HG03571 (cell line): ENCODE measurements around the gene XPNPEP3.
"Not testable (repeated sequence)": the region's sequence is repeated elsewhere in the genome, so short reads cannot be mapped to it uniquely, and the experiment has no call there.

Experiments
- ATAC-seq: cut with Tn5 transposase; IDR thresholded peaks from one replicate; pipeline ENCODE4 v1.9.1; 2021; ENCODE audit not compliant: unreplicated experiment

The XPNPEP3 gene

GRCh38 chr22:40855979-40856512, 902 bp upstream of the XPNPEP3 start:
- peak; percentile 21 for ATAC-seq

DNA sequence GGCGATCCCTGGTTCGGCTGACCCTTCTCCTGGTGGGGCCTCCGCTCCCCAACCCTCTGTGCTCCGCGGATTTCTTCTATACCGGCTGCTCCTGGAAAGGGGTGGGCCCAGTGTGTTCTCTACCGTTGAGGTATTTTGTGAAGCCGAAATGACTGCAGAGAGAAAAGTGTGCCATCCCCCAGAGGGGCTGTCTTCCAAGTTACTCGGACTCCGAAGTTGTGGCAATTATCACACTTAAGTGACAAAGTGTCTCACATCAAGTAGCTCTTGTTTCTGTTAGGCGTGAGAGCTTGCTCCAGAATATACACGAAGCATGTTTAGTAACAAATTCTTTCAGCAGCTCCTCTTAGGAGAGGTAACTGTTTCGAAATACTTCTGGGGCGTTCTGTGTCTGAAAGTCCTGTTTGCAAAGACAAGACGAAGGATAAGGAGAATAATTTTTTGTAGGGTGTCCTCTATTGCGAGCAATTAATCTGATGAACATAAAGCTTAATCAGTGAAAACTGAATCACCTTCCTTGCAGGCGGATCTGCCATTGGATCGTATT, 434 bp downstream of the XPNPEP3 start:
- ATAC-seq: no peak

DNA sequence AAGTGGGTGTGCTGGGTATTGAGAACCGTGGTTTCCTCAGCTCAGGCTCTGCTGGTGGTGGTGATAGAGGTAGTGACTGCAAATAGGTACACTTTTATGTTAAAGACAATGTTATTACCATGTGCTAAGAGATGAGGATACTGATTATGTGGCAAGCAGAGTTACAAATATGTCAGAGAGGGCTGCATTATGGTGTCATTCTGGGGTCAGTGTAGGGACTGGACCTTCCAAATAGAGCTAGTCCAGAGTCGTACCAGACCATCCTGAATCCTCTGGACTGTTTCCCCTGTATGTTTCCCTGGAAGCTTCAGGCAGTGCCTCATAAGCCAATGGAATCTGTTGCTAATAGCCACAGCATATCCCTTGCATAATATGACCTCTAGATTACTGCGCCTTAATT, 5.1 kb downstream of the XPNPEP3 start, which contains the start of gene DNAJB7:
TSS of gene DNAJB7 (minus strand) at position 101 of the 400 bp plus-strand sequence. CDS start 119 bp downstream, outside the sequence.
- ATAC-seq: no peak

DNA sequence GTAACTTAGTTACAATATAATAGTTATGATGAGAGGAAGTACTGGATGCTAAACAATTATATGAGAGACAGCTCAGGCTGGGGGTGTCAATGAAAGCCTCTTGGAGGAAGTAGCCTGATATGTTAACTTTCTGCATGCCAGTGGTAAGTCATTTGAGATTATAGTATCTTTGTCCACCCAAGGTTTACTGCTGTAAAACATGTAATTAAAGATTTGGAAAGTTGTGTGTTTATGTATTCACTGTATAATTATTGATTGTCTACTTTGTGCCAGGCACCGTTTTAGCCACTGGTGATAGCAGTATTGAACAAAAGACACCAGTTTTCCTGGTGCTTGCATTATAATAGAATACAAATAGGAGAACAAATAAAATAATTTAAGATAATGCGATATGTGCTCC, 5.6 kb downstream of the XPNPEP3 start:
- ATAC-seq: no peak

- ATAC-seq: no peak
Measured at GRCh38 chr22:40867109-40867508, 10.2 kb downstream of the XPNPEP3 start.

DNA sequence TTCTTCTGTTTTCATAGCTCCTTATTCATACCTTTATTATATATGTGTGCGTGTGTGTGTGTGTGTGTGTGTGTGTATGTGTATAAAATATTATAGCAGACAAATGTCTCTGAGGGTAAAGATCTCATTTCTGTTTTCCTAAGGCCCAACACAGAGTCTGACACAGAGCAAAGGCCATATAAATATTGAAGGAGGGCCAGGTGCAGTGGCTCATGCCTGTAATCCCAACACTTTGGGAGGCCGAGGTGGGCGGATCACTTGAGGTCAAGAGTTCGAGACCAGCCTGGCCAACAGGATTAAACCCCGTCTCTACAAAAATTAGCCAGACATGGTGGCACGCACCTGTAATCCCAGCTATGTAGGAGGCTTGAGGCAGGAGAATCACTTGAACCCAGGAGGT, 11.4 kb downstream of the XPNPEP3 start:
- not testable (repeated sequence) for ATAC-seq

DNA sequence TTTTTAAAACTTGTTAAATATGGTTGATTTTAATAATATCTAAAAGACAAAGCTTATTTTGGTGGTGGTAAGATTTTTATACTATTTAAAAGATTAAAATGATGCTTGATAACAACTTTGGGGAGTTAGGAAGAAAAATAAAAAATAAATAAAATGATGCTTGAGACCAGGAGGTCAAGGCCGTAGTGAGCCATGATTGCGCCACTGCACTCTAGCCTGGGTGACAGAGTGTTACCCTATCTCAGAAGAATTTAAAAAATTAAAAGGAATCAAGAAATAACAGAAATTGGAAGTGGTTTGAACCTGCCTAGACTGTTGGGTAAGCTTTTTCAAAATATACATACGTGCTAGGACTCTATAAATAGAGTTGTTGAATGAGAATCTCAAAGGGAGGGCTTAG, 17.1 kb downstream of the XPNPEP3 start:
- ATAC-seq: no peak

GRCh38 chr22:40875111-40875510, 18.2 kb downstream of the XPNPEP3 start:
- ATAC-seq: no peak

DNA sequence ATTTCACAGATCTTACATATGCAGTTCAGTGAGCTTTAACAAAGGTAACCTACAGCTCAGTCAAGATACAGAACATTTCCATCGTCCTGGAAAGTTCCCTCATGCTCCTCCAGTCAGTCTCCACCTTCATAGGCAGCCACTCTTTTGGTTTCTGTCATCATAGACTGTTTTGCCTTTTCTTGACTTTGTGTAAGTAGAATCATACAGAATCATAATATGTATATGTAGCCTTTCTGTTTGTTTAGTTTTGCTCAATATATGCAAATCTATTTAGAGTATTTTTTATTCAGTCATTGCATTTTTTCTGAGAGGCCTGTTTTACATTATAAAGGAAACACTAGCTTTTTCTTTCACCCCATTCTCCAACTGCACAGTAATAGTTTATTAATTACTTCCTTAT, 20.0 kb downstream of the XPNPEP3 start:
- ATAC-seq: no peak

DNA sequence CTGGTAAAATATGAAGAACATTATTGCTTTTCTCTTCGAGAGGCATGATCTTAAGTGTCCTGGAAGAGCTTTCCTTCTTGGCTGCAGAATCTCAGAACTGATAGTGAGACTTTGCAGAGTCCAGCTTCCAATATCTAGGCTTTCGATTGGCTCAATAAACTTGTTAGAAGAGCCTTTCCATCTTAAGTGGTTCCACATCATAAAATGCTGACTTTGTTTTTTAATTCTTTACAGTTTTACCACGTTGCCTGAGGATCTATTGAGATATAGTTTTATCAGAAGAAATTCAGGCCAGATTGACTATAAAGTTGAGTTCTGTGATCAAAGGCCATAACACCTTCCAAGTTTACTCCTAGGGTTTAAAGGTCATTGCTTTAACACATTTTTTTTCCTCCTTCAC, 20.5 kb downstream of the XPNPEP3 start:
- no peak for ATAC-seq

- no peak for ATAC-seq
Measured at GRCh38 chr22:40878922-40879321, 22.0 kb downstream of the XPNPEP3 start.

DNA sequence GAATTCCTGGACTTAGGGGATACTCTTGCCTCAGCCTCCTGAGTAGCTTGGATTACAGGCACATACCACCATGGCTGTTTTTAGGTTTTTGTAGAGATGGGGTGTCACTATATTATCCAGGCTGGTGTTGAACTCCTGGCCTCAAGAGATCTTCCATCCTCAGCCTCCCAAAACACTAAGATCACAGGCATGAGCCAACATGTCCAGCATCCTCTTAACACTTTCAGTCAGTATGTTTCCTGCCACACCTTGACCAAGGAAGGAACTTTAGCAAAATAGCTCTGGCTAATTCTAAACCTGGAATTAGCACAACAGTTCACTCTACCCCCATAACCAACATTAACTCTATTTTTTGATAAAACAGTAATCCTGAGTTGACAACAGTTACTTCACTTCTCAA, 32.2 kb downstream of the XPNPEP3 start:
- ATAC-seq: no peak

GRCh38 chr22:40890881-40891280, 33.9 kb downstream of the XPNPEP3 start:
- no peak for ATAC-seq

DNA sequence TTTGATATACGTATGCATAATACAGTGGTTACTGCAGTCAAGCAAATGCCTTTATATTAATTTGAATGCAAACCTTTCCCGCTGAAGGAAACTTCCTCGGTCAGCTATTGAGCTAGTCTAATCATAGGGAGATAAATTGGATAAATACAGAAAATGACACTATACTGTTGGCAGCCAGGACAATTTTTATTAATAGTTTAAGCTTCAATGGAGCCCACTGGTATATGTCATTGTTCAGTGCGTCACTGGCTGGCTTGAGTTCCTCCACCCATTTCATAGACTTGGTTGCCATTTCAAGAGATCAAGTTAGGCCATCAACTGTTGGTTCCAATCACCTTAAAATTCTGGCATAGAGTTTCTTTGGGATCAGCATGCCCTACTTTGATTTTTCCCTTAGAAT, 37.5 kb downstream of the XPNPEP3 start:
- no peak for ATAC-seq

DNA sequence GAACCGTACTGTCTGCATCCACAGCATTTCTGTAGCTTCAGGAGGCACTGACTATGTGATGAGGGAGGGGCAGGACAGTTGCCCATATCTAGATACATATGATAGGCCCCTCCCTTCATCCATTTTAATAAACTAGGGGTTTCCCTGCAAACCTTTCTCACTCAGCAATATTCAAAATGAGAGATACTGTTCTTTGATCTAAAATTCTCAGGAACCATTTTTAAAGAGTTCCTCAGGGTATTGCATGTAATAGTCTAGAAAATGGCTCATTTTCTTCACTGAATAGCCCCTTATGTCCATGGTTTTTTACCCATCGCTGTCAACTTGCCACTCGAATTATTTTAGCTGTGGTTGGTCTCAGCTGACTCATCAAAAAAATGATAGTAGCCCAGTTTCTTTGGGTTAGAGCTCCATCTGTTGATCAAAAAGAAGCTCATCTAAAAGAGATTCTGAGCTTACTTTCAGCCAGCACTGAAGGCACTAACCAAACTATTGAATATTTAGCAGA, 42.0 kb downstream of the XPNPEP3 start:
- ATAC-seq: no peak

- ATAC-seq: no peak
Measured at GRCh38 chr22:40904101-40904500, 47.2 kb downstream of the XPNPEP3 start.

GRCh38 chr22:40908895-40909294, 51.9 kb downstream of the XPNPEP3 start:
- ATAC-seq: no peak

GRCh38 chr22:40911772-40912171, 54.8 kb downstream of the XPNPEP3 start:
- no peak for ATAC-seq

DNA sequence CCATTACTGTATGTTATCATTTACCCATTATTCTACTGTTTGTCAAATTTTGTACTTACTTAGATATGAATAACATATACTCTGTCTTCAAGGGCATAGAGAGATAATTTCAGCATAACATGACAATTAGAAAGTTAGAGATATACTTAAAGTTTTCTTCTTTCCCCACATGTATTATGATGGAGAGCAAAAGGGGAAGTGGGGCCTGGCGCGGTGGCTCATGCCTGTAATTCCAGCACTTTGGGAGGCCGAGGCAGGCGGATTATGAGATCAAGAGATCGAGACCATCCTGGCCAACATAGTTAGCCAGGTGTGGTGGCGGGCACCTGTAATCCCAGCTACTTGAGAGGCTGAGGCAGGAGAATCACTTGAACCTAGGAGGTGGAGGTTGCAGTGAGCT, 56.0 kb downstream of the XPNPEP3 start:
- not testable (repeated sequence) for ATAC-seq

GRCh38 chr22:40919446-40919845, 62.5 kb downstream of the XPNPEP3 start:
- ATAC-seq: no peak

GRCh38 chr22:40920526-40920925, 63.6 kb downstream of the XPNPEP3 start:
- ATAC-seq: no peak

- ATAC-seq: no peak
Measured at GRCh38 chr22:40922484-40923303, 65.7 kb downstream of the XPNPEP3 start.
